Measurements from ENCODE around the gene OPRM1.

OPRM1 gene

DNA sequence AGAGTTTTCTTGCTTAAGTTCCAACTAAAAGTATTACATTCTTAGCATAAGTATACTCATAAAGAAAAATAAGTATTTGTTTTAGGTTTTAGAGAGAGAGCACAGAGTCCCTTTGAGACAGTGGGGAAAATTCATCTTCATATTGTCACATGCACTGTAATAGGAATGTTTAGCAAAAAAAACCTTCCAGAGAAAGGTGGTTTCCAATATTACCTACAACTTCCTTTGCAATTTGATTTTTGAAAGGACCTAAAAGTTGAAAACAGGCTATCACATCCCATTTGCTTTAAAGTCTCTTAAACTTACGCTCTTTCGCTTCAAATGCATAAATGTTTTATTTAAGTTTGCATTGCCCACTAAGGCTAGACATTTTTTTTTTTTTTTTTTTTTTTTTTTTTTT, 86.4 kb downstream of the OPRM1 start:
- DNase-seq (ENCODE audit: extremely low spot score) = no peak
- POLR2A ChIA-PET = no interaction called here
- TF ChIP-seq, protein P1, sequence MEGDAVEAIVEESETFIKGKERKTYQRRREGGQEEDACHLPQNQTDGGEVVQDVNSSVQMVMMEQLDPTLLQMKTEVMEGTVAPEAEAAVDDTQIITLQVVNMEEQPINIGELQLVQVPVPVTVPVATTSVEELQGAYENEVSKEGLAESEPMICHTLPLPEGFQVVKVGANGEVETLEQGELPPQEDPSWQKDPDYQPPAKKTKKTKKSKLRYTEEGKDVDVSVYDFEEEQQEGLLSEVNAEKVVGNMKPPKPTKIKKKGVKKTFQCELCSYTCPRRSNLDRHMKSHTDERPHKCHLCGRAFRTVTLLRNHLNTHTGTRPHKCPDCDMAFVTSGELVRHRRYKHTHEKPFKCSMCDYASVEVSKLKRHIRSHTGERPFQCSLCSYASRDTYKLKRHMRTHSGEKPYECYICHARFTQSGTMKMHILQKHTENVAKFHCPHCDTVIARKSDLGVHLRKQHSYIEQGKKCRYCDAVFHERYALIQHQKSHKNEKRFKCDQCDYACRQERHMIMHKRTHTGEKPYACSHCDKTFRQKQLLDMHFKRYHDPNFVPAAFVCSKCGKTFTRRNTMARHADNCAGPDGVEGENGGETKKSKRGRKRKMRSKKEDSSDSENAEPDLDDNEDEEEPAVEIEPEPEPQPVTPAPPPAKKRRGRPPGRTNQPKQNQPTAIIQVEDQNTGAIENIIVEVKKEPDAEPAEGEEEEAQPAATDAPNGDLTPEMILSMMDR (IDR thresholded peaks at IDR 0.05; ENCODE audit: control extremely low read depth, extremely low read depth, low read depth, missing control alignments) = no peak
- CTCF ChIA-PET = interaction anchor here (1.5 kb wide), 1 partner anchor 8 kb away, joined by 4 read pairs; no protein-coding TSS in a partner anchor

- DNase-seq (ENCODE audit: extremely low spot score) = no peak
- POLR2A ChIA-PET = no interaction called here
- CTCF ChIA-PET = interaction anchor here (1.0 kb wide), 1 partner anchor 12 kb away, joined by 3 read pairs; no protein-coding TSS in a partner anchor
- TF ChIP-seq, protein P1 (IDR thresholded peaks at IDR 0.05; ENCODE audit: control extremely low read depth, extremely low read depth, low read depth, missing control alignments) = no peak
Observed at GRCh38 chr6:154127657-154128056, 88.6 kb downstream of the OPRM1 start.

DNA sequence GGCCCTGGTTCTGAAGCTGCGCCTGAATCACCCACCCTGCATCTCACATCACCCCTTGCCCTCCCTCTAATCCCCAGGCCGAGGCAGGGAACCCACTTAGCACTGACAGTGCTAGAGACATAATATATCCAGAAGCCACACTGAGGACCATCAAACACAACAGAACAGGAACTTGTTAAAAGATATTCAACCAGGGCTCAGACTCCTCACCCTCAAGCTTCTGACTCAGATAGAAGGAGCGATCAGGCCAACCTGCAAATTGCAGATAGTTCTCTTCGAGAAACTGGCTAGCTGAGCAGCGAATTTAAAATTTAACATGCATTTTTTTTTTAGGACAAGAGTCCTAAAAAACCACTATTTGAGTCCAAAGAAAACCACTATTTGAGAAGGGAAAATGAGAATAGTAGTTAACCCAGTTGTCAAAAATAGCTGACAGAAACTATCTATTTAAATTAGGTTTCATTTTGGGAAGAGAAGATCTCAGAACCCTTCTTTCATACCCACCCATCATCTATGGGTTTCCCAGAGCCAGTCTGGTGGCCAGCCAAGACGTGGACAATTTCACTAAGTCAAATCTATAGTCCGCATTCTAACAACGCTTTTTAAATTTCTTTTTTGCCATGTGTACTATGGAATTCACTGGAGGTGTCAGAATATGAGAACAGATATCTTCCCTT, 95.6 kb downstream of the OPRM1 start:
- no peak for DNase-seq (ENCODE audit: extremely low spot score)
- CTCF ChIA-PET = no interaction called here
- POLR2A ChIA-PET = no interaction called here
- TF ChIP-seq, protein P1 (IDR thresholded peaks at IDR 0.05; ENCODE audit: control extremely low read depth, extremely low read depth, low read depth, missing control alignments) = no peak

DNA sequence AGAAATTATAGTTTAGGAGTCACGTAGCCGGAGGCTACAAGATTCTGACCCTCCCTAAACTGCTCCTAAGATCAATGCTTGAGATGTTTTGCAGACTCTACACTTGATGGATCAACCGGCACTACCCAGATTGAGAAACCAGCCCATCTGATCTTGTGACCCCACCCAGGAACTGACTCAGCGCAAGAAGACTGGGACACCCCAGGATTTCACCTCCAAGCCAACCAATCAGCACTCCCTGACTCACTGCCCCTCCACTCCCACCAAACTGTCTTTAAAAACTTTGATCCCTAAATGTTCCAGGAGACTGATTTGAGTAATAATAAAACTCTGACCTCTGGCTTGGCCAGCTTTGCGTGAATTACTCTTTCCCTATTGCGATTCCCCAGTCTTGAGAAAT, 99.8 kb downstream of the OPRM1 start:
- ChIA-PET POLR2A (no interaction called here), CTCF (no interaction called here)
- TF ChIP-seq, protein P1 (IDR thresholded peaks at IDR 0.05; ENCODE audit: control extremely low read depth, extremely low read depth, low read depth, missing control alignments) = no peak
- DNase-seq (ENCODE audit: extremely low spot score) = no peak

DNA sequence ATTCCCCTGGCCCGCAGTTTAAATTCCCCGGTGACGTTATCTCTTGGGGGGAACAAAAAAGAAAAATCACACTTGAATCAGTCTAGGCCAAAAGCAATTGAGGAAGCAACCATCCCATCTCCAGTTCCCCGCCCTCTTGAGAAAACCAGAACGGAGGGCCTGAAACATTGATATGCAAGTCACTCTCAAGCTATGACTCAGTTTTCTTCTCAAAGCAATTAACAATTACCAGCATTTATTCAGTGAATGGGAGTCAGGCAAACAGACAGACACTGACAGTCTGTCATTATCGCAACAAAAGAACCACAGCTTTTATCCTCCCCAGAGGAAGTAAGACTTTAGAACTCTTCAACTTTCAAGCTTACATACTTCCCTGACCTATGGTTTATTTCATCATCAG, 100.9 kb downstream of the OPRM1 start:
- TF ChIP-seq, protein P1 (IDR thresholded peaks at IDR 0.05; ENCODE audit: control extremely low read depth, extremely low read depth, low read depth, missing control alignments) = no peak
- ChIA-PET POLR2A (no interaction called here), CTCF (interaction anchor here (0.8 kb wide), 1 partner anchor 12 kb away, joined by 3 read pairs; no protein-coding TSS in a partner anchor)
- DNase-seq (ENCODE audit: extremely low spot score) = no peak

- POLR2A ChIA-PET = no interaction called here
- CTCF ChIA-PET = no interaction called here
- no peak for DNase-seq (ENCODE audit: extremely low spot score)
Observed at GRCh38 chr6:154140743-154141142, 101.7 kb downstream of the OPRM1 start.

More at GRCh38 chr6:154140743-154141142, 101.7 kb downstream of the OPRM1 start:
- TF ChIP-seq, protein P1 (IDR thresholded peaks at IDR 0.05; ENCODE audit: control extremely low read depth, extremely low read depth, low read depth, missing control alignments) = no peak

Measured in GM10248 (cell line).